GM12878 (cell line): Measurements from ENCODE around the gene DHX30. TPM values are rescaled to one million over a fixed set of nuclear protein-coding genes. Genes with fewer than 3 reads are reported as not detected.

Source experiments
- ATAC-seq: fragments of 200-7000 bp; cut with Tn5 transposase; 3 replicates; pipeline ENCODE4 v1.9.1; 2020; ENCODE audit warnings: mild to moderate bottlenecking, moderate library complexity
- BruUV-seq: library from RNA; stranded (reverse); fragments of 400-500 nt; replicated peaks from 2 replicates; lab custom pipeline; 2021; lab: Mats Ljungman, UMichigan
- CTCF ChIA-PET: fragments of 300-600 bp; sonication (Branson Sonifier 250); formaldehyde crosslinking; extraction: SDS; loops from one replicate; lab custom pipeline; 2021; ENCODE audit warnings: inconsistent platforms; lab: Yijun Ruan, JAX
- POLR2A ChIA-PET: fragments of 350-600 bp; formaldehyde crosslinking; extraction: SDS; loops from one replicate; lab custom pipeline; 2021; ENCODE audit warnings: inconsistent platforms; lab: Charles Lee
- RAD21 ChIA-PET: fragments of 300-600 bp; sonication (Branson Sonifier 250); formaldehyde crosslinking; loops from one replicate; lab custom pipeline; 2023; ENCODE audit warnings: antibody characterized with exemption; ENCODE audit not compliant: unreplicated experiment; lab: Charles Lee
- SMC1A ChIA-PET: fragments of 300-600 bp; sonication (Branson Sonifier 250); formaldehyde crosslinking; loops from one replicate; lab custom pipeline; 2023; ENCODE audit not compliant: unreplicated experiment, uncharacterized antibody; lab: Charles Lee
- DNase-seq: peaks from one replicate; pipeline ENCODE4 v3.0.0-alpha.2; 2011; ENCODE audit warnings: low read depth, low spot score
- FAIRE-seq: peaks from 3 replicates; lab custom pipeline; 2011; peaks lifted over from hg19 to GRCh38; lab: Jason Lieb, UNC
- H2AFZ ChIP-seq: 2 replicates; pipeline ENCODE4 v1.6.0; 2011; ENCODE audit warnings: low read depth, low read length, control low read depth; ENCODE audit not compliant: control insufficient read depth
- H3K27ac ChIP-seq: 2 replicates; pipeline ENCODE4 v1.5.1; 2011; ENCODE audit warnings: control low read depth; ENCODE audit not compliant: control insufficient read depth, insufficient read depth
- H3K27me3 ChIP-seq, 2 experiments: replicated peaks in 1 of 2; 2 replicates each; pipeline versions ENCODE4 v1.6.0 to v1.6.1; 2011; ENCODE audit warnings: low read length in 1 of 2; ENCODE audit not compliant: control insufficient read depth in 2 of 2, insufficient read depth in 2 of 2
- H3K36me3 ChIP-seq, 2 experiments: 2 replicates each; pipeline ENCODE4 v1.5.1; 2011; ENCODE audit warnings: low read length in 1 of 2; ENCODE audit not compliant: control insufficient read depth in 2 of 2, insufficient read depth in 2 of 2
- H3K4me1 ChIP-seq: 2 replicates; pipeline ENCODE4 v1.6.1; 2011; ENCODE audit warnings: mild to moderate bottlenecking, low read length, moderate library complexity, mixed read lengths; ENCODE audit not compliant: control insufficient read depth, insufficient read depth
- H3K4me2 ChIP-seq: 2 replicates; pipeline ENCODE4 v1.6.0; 2011; ENCODE audit warnings: control low read depth; ENCODE audit not compliant: control insufficient read depth, insufficient read depth
- H3K4me3 ChIP-seq: fragments of 200-600 bp; sonication (generic); 2 replicates; pipeline ENCODE4 v1.5.1; 2016
- H3K79me2 ChIP-seq: 2 replicates; pipeline ENCODE4 v1.6.0; 2011; ENCODE audit warnings: low read length; ENCODE audit not compliant: control insufficient read depth, insufficient read depth
- H3K9ac ChIP-seq: 2 replicates; pipeline ENCODE4 v1.8.0; 2011; ENCODE audit warnings: low read length, control low read depth, mixed read lengths; ENCODE audit not compliant: control insufficient read depth, insufficient read depth
- H3K9me3 ChIP-seq: replicated peaks from 3 replicates; pipeline ENCODE4 v1.5.1; 2011; ENCODE audit warnings: mild to moderate bottlenecking, low read length; ENCODE audit not compliant: control insufficient read depth, insufficient read depth
- H4K20me1 ChIP-seq: 2 replicates; pipeline ENCODE4 v1.6.0; 2011; ENCODE audit not compliant: control insufficient read depth, insufficient read depth
- CTCF ChIP-seq, 3 experiments: IDR thresholded peaks in 2 of 3; conservative IDR thresholded peaks in 1 of 3; 2 replicates each; pipeline ENCODE4 v1.5.1; 2011; ENCODE audit warnings: low read depth in 3 of 3, low read length in 3 of 3, mild to moderate bottlenecking in 3 of 3, control low read depth in 2 of 3, moderate library complexity in 2 of 3, inconsistent platforms in 1 of 3, mixed read lengths in 1 of 3; ENCODE audit not compliant: control insufficient read depth in 2 of 3, insufficient read depth in 1 of 3; ENCODE audit errors: extremely low read depth in 1 of 3
- EP300 ChIP-seq, 2 experiments: fragments of 150-350 bp in 1 of 2; IDR thresholded peaks; 2 replicates each; pipeline ENCODE4 v1.6.1; 2011 to 2012; ENCODE audit warnings: low read depth in 2 of 2, low read length in 2 of 2, borderline replicate concordance in 1 of 2, improper control_type of control experiment in 1 of 2, inconsistent platforms in 1 of 2; ENCODE audit not compliant: control insufficient read depth in 1 of 2
- FOXM1 ChIP-seq: IDR thresholded peaks from 2 replicates; pipeline ENCODE4 v1.6.1; 2012; ENCODE audit warnings: low read depth, mild to moderate bottlenecking, inconsistent platforms, low read length, moderate library complexity
- PKNOX1 ChIP-seq: fragments of 450-650 bp; IDR thresholded peaks from 2 replicates; pipeline ENCODE4 v1.6.1; 2016; ENCODE audit warnings: mild to moderate bottlenecking
- SIX5 ChIP-seq: IDR thresholded peaks from 2 replicates; pipeline ENCODE4 v1.6.1; 2011; ENCODE audit warnings: mild to moderate bottlenecking, low read depth, low read length, moderate library complexity; ENCODE audit not compliant: severe bottlenecking
- SP1 ChIP-seq: IDR thresholded peaks from one replicate; pipeline ENCODE4 v1.6.1; 2011; ENCODE audit warnings: low read depth, low read length
- SUZ12 ChIP-seq: fragments of 200-600 bp; sonication (generic); IDR thresholded peaks from one replicate; pipeline ENCODE4 v1.6.1; 2018; ENCODE audit warnings: antibody characterized with exemption, mild to moderate bottlenecking; ENCODE audit not compliant: unreplicated experiment
- WGBS: methylation state at CpG from one replicate; pipeline ENCODE4 v1.1.6; 2016; ENCODE audit warnings: low lambda C conversion rate; ENCODE audit not compliant: insufficient replicate concordance, insufficient coverage; ENCODE audit errors: missing lambda C conversion rate; 5-methylcytosine and 5-hydroxymethylcytosine counted together
- in situ Hi-C: fragments of 300-500 bp; cut with MboI; formaldehyde crosslinking; loops from 9 replicates; pipeline ENCODE4 v1.14.3; 2018; ENCODE audit warnings: mixed read lengths
- intact Hi-C: fragments of 100-400 bp; cut with micrococcal nuclease; formaldehyde crosslinking; loops from one replicate; pipeline ENCODE4 v1.14.2; 2022; ENCODE audit not compliant: unreplicated experiment
- polyA plus RNA-seq, 11 experiments: library from polyadenylated mRNA; depleted of rRNA in 4 of 11; unstranded in 6 of 11; stranded (reverse) in 5 of 11; fragments of >200 nt; fragmentation: Nextera tagmentation in 4 of 11; fragmentation: Illumina TruSeq in 1 of 11; extraction: Ambion mirVana in 4 of 11; extraction: Trizol in 1 of 11; gene quantifications; 1 replicate in 1 of 11; 2 replicates in 10 of 11; pipeline versions ENCODE4 v1.2.1 to v1.2.3, GENCODE V29; 2011 to 2016; ENCODE audit warnings: inconsistent platforms in 2 of 11, missing spikeins in 2 of 11, low read depth in 1 of 11
- total RNA-seq, 4 experiments: library from RNA; depleted of rRNA in 3 of 4; stranded (reverse); fragments of >200 nt in 3 of 4; fragmentation: Illumina TruSeq in 1 of 4; extraction: Trizol in 1 of 4; gene quantifications; 2 replicates each; pipeline versions ENCODE4 v1.2.1 to v1.2.3, GENCODE V29; 2013 to 2021

Gene DHX30
- total and polyA plus RNA-seq, 10 of the 15 experiments (the other 5 are each of a cell fraction or from before 2014, with no cell fraction given), result 9.5 to 75.3 (median 47.8) TPM

DNA sequence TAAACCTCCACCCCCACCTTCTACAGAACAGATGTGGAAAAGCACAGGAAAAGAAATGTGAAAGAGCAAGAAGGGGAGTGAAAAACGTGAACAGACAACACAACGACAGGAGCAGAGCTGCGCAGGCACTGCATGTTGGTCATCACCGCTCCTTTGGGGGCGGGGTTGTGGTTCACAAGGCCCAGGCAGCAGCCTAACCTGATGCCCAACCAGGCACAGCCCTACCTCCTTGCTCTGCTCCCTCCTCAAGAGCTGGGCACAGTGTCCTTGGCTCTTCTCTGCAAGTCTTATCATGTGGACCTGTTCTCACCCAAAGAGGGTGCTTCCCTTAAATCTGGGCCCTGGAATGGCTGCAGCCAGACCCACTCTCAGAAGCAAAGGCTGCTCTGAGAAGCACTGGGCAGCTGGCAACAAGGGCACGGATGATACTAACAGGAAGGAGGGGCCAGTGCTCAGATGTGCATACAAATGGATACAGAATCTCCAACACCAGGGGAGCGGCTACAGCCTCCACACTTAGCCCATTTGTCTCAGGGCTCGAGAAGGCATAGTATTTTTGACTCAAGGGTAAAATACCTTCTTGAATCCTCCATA is 64.6 kb downstream of the DHX30 start (continued):
- TF ChIP-seq CTCF (IDR thresholded peaks at IDR 0.05 in 2 of 3, conservative IDR thresholded peaks at IDR 0.05 in 1 of 3; ENCODE audit: control insufficient read depth in 2 of 3, extremely low read depth in 1 of 3, insufficient read depth in 1 of 3, low read depth in 3 of 3, low read length in 3 of 3), result no peak

DNA sequence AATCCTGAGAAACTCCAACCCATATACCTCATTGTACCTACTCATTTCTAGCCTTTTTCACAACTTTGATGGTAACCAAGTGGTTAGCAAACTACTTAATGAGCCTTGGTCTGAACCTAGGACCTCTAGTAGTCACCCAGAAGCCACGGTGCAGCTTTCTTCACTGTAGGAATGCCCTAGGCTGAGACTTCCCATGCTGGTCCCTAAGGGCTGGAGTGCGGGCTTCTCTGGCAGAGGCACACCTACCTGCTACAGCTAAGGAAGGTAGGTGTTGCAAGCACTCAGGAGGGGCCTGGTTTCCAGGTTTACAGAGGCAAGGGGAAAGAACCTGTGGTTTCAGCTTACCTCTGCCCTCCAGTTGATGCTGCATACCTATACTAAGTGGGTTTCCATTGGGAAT is 65.4 kb downstream of the DHX30 start:
- no peak overlapping the region for H3K9ac ChIP-seq
- no peak overlapping the region for H3K4me3 ChIP-seq
- POLR2A ChIA-PET, result no interaction called here
- FAIRE-seq (no peak), DNase-seq (no peak), ATAC-seq (no peak)
- H3K36me3 ChIP-seq, result peaks cover 34 to 46% of the 10 kb centered on the region in 2 experiments
- SMC1A ChIA-PET, result no interaction called here
- H3K79me2 ChIP-seq, result no peaks in the 10 kb centered on the region
- CTCF ChIA-PET, result no interaction called here
- in situ Hi-C loops, result no loop called here
- TF ChIP-seq EP300 (IDR thresholded peaks at IDR 0.05; ENCODE audit: borderline replicate concordance in 1 of 2, control insufficient read depth in 1 of 2, low read depth in 2 of 2, low read length in 2 of 2) (no peak), SP1 (no peak), PKNOX1 (no peak), SIX5 (no peak), FOXM1 (no peak), SUZ12 (no peak)
- intact Hi-C loops, result no loop called here
- 50% methylated on average over 2 of the region's 2 CpGs for WGBS
- BruUV-seq, result no TSS peak
- no peaks in the 10 kb centered on the region for H3K27me3 ChIP-seq
- no peaks in the 10 kb centered on the region for H3K4me1 ChIP-seq
- no peak overlapping the region for H3K4me2 ChIP-seq
- no peaks in the 10 kb centered on the region for H3K9me3 ChIP-seq
- H4K20me1 ChIP-seq, result no peaks in the 10 kb centered on the region
- no peak overlapping the region for H3K27ac ChIP-seq
- no peak overlapping the region for H2AFZ ChIP-seq
- RAD21 ChIA-PET, result no interaction called here
